Breast epithelium (tissue), 3 donors: ENCODE measurements around the gene CDH4.

Experiments used
- POLR2A ChIP-seq: fragments of 450-650 bp; IDR thresholded peaks from one replicate; pipeline ENCODE4 v1.6.1; 2016; ENCODE audit warnings: antibody characterized with exemption, mild to moderate bottlenecking, moderate library complexity
- POLR2AphosphoS5 ChIP-seq, 3 donors: sonication (generic); formaldehyde crosslinking; IDR thresholded peaks; one replicate each; pipeline ENCODE4 v1.6.1; 2017; ENCODE audit warnings: antibody characterized with exemption in 3 of 3
- TF ChIP-seq, protein P1 (sequence below), 3 donors: fragments of 450-650 bp; IDR thresholded peaks; one replicate each; pipeline ENCODE4 v1.5.1; 2016 to 2017; ENCODE audit warnings: antibody characterized with exemption in 3 of 3, mild to moderate bottlenecking in 3 of 3, moderate library complexity in 3 of 3

DNA sequence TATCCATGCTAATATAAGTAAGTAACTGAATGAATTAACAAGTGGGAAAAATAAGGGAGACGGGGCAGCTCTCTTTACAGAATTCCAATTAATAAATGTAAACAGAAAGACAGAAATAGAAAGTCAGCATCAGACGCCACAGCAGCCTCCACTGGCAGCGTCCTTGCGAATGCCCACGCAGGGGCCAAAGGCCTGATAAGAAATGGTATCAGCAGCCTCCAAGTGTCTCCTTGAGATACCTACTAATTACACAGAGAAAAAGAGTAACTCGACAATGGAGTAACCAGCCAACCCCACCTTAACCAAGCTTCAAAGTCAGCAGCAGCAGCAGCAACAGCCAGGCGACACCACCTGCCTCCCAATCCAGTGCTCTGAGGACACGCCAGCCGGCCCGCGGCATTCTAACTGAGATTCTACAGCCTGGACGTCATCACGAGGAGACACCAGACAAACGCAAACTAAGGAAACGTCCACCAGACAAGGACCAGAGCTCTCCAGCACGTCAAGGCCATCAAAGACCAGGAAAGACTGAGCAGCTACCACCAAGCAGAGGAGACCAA is 734.8 kb downstream of the CDH4 start:
- TF ChIP-seq, protein P1, sequence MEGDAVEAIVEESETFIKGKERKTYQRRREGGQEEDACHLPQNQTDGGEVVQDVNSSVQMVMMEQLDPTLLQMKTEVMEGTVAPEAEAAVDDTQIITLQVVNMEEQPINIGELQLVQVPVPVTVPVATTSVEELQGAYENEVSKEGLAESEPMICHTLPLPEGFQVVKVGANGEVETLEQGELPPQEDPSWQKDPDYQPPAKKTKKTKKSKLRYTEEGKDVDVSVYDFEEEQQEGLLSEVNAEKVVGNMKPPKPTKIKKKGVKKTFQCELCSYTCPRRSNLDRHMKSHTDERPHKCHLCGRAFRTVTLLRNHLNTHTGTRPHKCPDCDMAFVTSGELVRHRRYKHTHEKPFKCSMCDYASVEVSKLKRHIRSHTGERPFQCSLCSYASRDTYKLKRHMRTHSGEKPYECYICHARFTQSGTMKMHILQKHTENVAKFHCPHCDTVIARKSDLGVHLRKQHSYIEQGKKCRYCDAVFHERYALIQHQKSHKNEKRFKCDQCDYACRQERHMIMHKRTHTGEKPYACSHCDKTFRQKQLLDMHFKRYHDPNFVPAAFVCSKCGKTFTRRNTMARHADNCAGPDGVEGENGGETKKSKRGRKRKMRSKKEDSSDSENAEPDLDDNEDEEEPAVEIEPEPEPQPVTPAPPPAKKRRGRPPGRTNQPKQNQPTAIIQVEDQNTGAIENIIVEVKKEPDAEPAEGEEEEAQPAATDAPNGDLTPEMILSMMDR (IDR thresholded peaks at IDR 0.05) = no peak
- TF ChIP-seq POLR2A (no peak), POLR2AphosphoS5 (IDR thresholded peaks at IDR 0.05) (no peak)
